Measurements from ENCODE around the gene FANCE.

FANCE gene

DNA sequence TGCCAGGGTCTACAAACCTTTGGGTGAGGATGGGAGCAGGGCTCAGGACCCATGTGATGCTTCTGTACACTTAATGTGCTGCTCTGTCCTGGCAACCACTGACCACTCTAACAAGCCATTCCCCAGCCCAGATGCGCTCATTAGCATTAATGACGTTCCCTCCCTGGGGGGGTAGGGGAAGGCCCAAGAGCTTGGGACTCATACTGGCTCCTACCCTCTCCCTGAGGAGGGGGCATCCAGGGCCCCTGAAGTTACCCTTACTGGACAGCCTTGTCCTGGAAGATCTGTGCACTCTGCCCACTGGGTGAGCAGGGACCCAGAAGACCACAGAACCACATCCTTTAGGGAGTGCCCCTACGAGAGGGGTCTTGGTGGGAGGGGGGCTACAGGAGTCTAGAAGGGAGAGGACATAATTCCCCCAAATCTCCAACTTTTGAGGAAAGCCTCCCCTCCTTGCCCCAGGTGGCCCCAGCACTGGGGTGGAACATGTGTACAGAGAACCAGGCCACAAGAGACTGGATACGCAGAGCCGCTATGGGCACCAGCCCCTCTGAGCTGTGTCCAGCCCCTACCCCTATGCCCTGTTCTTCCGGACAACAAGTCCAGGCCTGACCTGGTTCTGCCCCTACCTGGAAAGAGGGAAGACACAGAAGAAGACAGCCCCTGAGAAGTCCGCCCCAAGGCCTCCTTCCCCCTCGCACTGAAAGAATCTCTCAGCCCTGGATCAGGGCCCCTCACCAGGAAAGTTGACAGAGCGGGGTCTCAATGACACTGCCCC is 43.3 kb downstream of the FANCE start:
- peak overlapping the region; percentile 92 for H3K27ac ChIP-seq
- DNase-seq (ENCODE audit: low read depth, low spot score): no peak

DNA sequence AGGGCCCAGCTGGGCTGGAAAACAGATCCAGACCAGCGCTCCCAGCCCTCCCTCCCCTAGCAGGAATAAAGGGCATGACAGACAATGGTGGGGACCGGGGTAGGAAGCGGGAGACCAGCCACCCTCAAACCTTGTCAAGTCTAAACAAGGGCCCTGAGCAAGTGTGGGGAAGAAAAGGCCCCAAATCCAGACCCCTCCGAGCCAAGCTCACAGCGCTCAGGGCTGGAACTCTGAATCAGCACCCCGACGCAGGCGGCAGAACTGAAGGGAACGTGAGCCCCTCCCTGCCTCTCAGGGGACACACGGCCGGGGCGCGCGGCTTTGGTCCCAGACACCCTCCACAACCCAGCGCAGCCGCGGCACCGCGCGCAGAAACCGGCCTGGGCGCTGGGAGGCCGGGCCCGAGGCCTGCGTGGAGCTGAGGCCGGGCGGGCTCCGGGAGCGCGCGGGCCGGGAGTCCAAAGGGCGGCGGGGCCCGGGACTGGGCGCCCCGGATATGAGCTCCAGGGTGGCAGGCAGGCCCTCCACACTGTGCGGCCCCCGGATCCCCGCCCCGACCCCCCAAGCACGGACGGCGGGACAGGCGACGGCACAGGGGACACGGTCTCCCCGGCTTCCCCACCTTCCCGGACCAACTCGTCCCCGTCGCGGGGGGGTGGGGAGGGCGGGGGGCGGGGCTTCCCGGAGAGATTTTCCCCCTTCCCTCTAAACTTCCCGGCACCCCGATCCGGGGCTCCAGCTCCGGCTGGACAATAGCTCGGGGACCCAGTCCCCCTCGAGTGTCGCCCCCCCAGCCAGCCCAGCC is 44.1 kb downstream of the FANCE start:
- DNase-seq (ENCODE audit: low read depth, low spot score): no peak
- H3K27ac ChIP-seq: peak overlapping the region; percentile 92

GRCh38 chr6:35496841-35497570 is 44.9 kb downstream of the FANCE start, which contains the start of gene TEAD3:
TSS of gene TEAD3 (minus strand) at chr6:35497079.
- no peak for DNase-seq (ENCODE audit: low read depth, low spot score)
- H3K27ac ChIP-seq: peak within 1 kb of the TSS; percentile 92

DNA sequence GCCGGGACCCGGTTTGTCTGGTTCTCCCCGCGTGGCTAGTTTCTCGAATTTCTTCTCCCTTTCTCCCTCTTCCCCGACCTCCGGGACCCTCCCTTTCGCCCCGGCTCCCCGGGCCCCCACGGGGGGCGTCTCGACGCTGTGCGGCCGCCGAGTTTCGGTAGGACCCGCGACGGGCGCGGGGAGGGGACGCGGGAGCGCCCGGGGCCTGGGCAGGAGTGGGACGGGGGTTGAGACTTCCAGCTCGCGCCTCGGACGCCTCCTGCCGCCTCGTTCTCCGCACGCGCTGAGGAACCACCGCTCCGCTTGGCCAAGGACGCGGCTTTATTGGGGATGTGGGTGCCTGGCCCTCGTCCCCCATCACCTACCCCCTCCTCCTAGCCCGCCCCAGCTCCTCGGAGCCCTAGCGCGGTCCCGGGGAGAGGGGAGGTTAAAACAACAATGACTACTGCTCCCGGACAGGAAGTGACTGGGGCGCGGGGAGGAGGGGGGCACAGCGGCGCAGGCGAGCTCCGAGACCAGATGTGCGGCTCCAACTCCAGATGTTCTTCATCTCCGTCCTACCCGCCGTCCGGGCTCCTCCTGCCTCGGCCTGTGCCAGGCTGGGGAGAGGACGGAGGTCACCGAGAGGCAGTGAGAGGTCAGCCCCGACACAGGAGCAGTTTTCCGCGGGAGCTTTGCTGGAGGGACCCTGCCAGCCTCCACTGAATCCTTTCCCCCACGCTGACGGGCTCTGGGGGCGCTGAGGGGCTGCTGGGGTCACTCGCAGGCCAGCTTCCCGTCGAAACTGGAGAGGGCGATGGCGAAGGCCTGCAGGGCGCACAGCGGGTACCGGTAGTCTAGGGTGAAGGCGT is 45.7 kb downstream of the FANCE start:
- peak overlapping the region; percentile 92 for H3K27ac ChIP-seq

GRCh38 chr6:35498422-35499067 is 46.4 kb downstream of the FANCE start:
- peak overlapping the region; percentile 92 for H3K27ac ChIP-seq
- no peak for DNase-seq (ENCODE audit: low read depth, low spot score)

More for the DNA sequence above, 45.7 kb downstream of the FANCE start:
- DNase-seq (ENCODE audit: low read depth, low spot score): no peak

- DNase-seq (ENCODE audit: low read depth, low spot score): no peak
- H3K27ac ChIP-seq: no peak overlapping the region
Observed at GRCh38 chr6:35499372-35499771, 47.2 kb downstream of the FANCE start.

DNA sequence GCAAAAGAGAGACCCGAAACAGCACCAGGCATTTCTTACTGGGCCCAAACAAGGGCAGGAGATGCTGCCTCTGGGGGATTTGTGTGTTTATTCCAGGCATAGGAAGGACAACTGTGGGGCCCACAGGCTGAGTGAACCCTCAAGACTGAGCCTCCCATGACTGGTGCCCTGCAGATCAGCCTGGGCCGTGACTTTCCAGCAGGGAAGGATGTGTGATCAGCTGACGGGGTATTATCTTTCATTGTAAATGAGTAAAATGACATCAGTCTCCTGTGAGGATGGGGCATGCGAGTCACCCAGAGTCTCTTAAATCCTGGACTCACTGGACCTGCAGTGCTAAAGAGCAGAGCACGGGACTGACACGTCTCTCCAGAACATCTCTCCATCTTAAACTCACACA is 48.6 kb downstream of the FANCE start:
- DNase-seq (ENCODE audit: low read depth, low spot score): no peak
- H3K27ac ChIP-seq: peak overlapping the region; percentile 17

GRCh38 chr6:35501784-35502183 is 49.6 kb downstream of the FANCE start:
- H3K27ac ChIP-seq: no peak overlapping the region
- no peak for DNase-seq (ENCODE audit: low read depth, low spot score)

DNA sequence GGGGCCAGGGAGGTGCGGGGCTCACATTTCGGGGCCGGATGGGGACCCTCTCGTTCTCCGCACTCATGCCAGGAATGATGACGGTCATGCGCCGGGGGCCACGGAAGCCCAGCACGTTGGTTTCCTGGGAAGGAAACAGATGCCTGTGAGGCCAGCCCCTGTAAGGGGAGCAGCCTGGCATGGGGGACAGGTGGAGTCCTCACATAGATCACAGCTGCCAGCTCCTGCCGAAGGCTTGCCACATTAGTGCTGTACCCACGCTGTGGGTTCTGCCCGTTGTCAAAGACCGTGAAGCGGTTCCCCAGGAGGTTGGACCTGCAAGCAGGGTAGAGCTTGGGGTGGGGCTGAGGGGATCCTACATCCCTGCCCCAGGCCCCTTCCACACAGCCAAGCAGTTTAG is 51.4 kb downstream of the FANCE start:
- H3K27ac ChIP-seq: no peak overlapping the region
- no peak for DNase-seq (ENCODE audit: low read depth, low spot score)

DNA sequence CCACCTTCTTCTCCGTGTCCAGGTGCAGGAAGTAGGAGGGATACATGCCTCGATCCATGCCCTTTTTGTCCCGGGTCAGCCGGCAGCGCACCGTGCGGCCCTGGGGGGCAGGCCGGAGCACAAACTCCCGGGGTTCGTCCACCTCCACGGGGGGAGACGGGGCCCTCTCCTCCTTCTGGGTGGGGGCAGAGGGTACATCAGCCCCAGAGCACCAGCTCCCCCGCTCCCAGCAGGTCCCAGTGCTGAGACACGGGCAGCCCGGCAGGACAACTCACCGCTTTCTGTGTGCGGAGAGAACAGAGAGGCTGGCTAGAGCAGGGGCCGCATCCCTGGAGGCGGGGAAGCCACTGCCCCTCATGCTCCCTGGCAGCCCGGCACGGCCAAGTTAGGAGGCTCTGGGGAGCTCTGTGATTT is 53.9 kb downstream of the FANCE start:
- no peak overlapping the region for H3K27ac ChIP-seq
- DNase-seq (ENCODE audit: low read depth, low spot score): no peak

DNA sequence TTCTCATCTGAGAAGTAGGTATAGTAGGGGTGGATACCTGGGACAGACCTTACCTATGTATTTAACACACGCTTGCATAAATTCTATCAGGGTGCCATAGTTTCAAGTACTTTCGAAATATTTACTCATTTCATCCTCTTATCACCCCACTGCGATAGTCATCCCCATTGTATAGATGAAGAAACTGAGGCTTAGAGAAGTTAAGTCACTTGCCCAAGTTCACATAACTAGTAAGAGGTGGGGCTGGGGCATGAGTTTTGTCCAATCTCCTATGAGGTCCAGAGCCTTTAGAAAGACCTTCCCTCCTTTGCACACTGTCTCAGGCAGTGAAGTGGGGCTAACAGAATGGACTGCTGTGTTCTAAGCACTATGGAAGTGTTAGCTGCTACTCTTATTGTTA is 54.4 kb downstream of the FANCE start:
- no peak overlapping the region for H3K27ac ChIP-seq
- DNase-seq (ENCODE audit: low read depth, low spot score): no peak

DNA sequence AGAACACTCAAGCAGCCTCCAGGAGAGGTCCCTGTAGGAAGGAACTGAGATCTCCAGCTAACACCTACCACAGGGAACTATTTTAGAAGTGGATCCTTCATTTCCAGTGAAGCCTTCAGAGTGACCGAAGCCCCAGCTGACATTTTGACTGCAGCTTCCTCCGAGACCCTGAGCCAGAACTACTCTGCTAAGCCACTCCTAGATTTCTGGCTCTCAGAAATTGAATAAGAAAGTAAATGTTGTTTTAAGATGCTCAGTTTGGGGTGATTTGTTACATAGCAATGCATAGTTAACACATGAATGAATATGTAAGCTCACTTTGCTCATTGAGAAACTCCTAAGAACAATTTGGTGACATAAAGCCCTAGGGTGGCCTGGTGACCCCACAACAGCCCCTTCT is 55.1 kb downstream of the FANCE start:
- no peak for DNase-seq (ENCODE audit: low read depth, low spot score)
- no peak overlapping the region for H3K27ac ChIP-seq

DNA sequence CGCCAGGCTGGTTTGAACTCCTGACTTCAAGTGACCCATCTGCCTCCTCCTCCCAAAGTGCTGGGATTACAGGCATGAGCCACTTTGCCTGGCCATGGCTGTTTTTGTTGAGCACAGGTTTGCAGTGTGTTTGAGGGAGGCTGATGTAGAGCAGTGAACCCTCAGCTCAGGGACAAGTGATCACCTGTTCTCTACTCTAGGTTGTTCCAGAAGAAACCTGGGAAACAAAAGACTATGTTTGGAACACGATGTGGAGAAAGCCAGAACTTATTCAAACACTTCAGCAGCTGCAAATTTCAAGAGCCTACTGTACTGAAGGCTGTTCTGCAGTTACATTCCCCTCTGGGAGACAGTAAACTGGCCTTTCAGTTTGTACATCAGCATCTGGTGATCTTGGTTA is 55.9 kb downstream of the FANCE start:
- no peak for DNase-seq (ENCODE audit: low read depth, low spot score)
- no peak overlapping the region for H3K27ac ChIP-seq

- no peak overlapping the region for H3K27ac ChIP-seq
- DNase-seq (ENCODE audit: low read depth, low spot score): no peak
Observed at GRCh38 chr6:35508542-35508941, 56.4 kb downstream of the FANCE start.

DNA sequence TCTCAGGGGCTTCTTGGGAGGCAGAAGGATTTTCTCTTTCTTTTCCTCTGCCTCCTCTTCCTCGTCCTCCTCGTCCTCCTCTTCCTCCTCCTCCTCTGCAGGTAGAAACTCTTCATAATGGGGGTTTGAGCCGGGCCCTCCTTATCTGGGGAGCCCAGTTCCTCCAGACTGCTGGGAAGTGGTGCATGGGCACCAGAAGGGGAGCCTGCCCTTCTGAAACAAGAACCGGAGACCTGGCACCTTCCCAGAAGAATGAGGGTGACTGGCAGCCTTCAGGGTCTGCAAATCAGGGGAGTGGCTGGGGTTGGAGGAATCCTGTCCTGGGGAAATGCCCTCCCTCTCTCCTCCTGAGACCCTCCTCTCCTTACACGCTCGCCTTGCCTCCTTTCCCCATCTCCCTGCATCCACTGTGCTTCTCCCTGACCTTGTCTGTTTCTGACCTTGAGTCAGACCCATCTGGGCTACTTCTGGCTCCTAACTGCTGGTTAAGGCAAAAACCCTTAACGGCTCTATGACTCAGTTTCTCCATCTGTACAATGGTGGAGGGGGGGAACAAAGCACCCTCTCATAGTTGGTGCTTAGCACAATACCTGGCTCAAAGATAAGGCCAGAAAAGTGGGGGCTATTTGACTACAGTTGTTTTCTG is 58.9 kb downstream of the FANCE start:
- no peak for DNase-seq (ENCODE audit: low read depth, low spot score)
- H3K27ac ChIP-seq: no peak overlapping the region

DNA sequence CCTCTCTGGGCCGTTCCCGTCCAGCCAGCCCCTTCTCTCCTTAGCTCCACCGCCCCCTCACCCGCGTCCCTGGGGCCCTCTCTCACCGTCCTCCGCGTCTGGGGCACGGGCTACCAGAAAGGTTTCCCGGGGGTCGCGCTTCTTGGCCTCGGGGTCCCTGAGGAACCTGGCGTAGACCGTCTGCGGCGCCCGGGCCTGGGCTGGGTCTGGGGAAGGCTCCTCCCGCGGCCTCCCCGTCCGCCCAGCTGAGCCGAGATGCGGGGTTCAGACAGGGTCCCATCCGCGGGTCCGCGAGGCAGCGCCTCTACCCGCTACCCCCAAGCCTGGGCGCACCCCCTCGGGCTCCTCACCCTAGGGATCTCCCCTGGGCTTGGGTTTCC is 59.4 kb downstream of the FANCE start:
- no peak for DNase-seq (ENCODE audit: low read depth, low spot score)
- H3K27ac ChIP-seq: no peak overlapping the region

GRCh38 chr6:35512006-35512405 is 59.9 kb downstream of the FANCE start:
- DNase-seq (ENCODE audit: low read depth, low spot score): no peak
- H3K27ac ChIP-seq: no peak overlapping the region

GRCh38 chr6:35512740-35513139 is 60.6 kb downstream of the FANCE start, which contains the start of gene TULP1:
TSS of gene TULP1 (minus strand) at chr6:35512896. CDS start at chr6:35512858, 38 bp downstream.
- H3K27ac ChIP-seq: no peak within 1 kb of the TSS
- DNase-seq (ENCODE audit: low read depth, low spot score): no peak

DNA sequence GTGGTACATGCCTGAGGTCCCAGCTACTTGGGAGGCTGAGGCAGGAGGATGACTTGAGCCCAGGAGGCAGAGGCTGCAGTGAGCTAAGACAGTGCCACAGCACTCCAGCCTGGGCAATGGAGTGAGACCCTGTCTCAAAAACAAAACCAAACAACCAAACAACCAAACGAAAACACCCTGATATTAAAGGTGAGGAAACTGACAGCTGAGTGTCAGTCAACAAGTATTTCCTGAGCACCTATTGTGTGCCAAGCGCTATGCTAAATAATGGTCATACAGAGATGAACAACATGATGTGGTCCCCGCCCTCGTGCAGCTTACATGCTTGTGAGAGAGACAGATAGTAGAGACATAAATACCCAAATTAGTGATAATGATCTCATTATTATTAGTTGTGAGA is 62.4 kb downstream of the FANCE start:
- no peak overlapping the region for H3K27ac ChIP-seq
- no peak for DNase-seq (ENCODE audit: low read depth, low spot score)

All from epithelial cell of prostate (primary cell).